ENCODE measurements around the gene AMDHD2.
A peak's percentile ranks its signal among the peaks of the same experiment; 100 is the strongest.
"Not testable (repeated sequence)": the region's sequence is repeated elsewhere in the genome, so short reads cannot be mapped to it uniquely, and the experiment has no call there.

AMDHD2 gene

DNA sequence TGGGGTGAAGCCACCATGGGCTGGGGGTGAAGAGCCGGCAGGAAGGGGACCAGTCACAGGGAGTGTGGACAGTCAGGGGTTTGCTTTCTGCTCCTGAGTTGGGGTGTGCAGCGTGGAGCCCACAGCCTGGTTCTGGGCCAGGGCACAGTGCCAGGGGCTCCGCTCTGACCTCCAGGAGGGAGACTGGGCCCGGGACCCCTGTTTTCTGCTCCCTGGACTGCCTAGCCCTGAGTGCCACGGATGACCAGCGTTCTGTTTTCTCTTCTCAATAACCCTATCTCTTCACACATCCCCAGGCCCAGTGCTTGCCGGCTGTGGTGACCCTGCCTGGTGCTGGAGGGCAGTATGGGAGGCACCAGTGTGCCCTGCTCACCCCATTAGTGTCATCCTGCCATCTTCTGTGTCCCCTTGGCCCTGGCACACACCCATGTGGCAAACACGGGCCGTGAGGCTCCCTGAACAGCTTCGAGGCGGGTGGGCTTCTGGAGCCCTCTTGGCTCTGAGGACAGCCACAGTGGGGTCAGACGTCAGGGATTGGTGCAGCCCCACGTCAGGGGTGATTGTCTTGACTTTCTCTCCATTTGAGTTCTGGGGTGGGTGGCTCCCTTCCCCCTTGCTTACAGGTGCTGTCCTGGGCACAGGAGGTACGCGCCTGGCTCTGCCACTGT is 9.9 kb downstream of the AMDHD2 start:
- Mint-ChIP-seq H3K4me1 (peaks cover 36% of the 10 kb centered on the region), H3K27me3 (no peaks in the 10 kb centered on the region), H3K27ac (no peak overlapping the region), H3K4me3 (no peak overlapping the region), H3K9me3 (no peaks in the 10 kb centered on the region)
- ATAC-seq: no peak
- no peak for DNase-seq

- peaks cover 36% of the 10 kb centered on the region for H3K4me1 Mint-ChIP-seq
- no peaks in the 10 kb centered on the region for H3K9me3 Mint-ChIP-seq
- no peak for ATAC-seq
- DNase-seq: no peak
- H3K27me3 Mint-ChIP-seq: no peaks in the 10 kb centered on the region
- H3K27ac Mint-ChIP-seq: peak overlapping the region in 1 of 2 donors; percentile 92
- H3K4me3 Mint-ChIP-seq: peak overlapping the region; percentile 91 to 95
These were observed 10.6 kb downstream of the AMDHD2 start for GRCh38 chr16:2530629-2531318.

DNA sequence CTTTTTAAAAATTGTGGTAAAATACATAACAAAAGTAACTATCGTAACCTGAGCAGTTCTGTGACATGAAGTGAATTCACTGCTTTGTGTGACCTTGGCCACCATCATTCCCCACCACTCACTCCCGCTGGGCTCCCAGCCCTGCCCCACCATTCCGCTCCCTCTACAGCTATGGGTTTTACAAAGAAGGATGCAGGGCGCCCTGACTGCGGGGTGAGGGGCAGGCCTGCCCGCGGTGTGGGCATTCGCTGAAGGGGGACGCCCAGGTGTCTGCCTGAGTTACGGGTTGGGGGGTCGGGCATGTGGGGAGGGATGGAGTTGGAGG is 11.2 kb downstream of the AMDHD2 start, which contains the start of gene CEMP1:
TSS of gene CEMP1 (minus strand) at position 38 of the 325 bp plus-strand sequence. CDS start 335 bp downstream, outside the sequence.
- ATAC-seq: no peak
- H3K27ac Mint-ChIP-seq: peak within 1 kb of the TSS; percentile 94 to 96
- DNase-seq: no peak
- no peaks in the 10 kb centered on the region for H3K9me3 Mint-ChIP-seq
- H3K27me3 Mint-ChIP-seq: no peaks in the 10 kb centered on the region
- peaks cover 36% of the 10 kb centered on the region for H3K4me1 Mint-ChIP-seq
- peak within 1 kb of the TSS; percentile 91 to 95 for H3K4me3 Mint-ChIP-seq

GRCh38 chr16:2531696-2532493 is 11.7 kb downstream of the AMDHD2 start:
- H3K4me3 Mint-ChIP-seq: peak overlapping the region; percentile 91 to 95
- peak overlapping the region; percentile 94 to 96 for H3K27ac Mint-ChIP-seq
- peaks cover 42% of the 10 kb centered on the region for H3K4me1 Mint-ChIP-seq
- H3K9me3 Mint-ChIP-seq: no peaks in the 10 kb centered on the region
- no peaks in the 10 kb centered on the region for H3K27me3 Mint-ChIP-seq
- DNase-seq (peak; percentile 95 to 98), ATAC-seq (peak; percentile 90)

- DNase-seq: peak; percentile 69 to 79
- no peaks in the 10 kb centered on the region for H3K9me3 Mint-ChIP-seq
- peak overlapping the region; percentile 91 to 95 for H3K4me3 Mint-ChIP-seq
These were observed 12.4 kb downstream of the AMDHD2 start for GRCh38 chr16:2532494-2533141.

DNA sequence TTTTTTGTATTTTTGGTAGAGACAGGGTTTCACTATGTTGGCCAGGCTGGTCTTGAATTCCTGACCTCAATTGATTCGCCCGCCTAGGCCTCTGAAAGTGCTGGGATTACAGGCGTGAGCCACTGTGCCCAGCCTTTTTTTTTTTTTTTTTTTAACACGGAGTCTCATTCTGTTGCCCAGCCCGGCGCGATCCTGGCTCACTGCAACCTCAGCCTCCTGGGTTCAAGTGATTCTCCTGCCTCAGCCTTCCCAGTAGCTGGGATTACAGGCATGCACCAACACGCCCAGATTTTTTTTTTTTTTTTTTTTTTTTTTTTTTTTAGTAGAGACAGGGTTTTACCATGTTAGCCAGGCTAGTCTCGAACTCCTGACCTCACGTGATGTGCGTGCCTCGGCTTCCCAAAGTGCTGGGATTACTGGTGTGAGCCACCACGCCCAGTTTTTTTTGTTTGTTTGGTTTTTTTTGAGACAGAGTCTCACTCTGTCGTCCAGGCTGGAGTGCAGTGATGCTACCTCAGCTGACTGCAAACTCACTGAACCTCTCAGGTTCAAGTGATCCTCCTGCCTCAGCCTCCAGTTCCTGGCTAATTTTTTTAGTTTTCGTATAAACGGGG is 13.1 kb downstream of the AMDHD2 start:
- not testable (repeated sequence) for H3K27me3 Mint-ChIP-seq, H3K9me3 Mint-ChIP-seq, ATAC-seq
- peak overlapping the region; percentile 91 to 95 for H3K4me3 Mint-ChIP-seq
- peaks cover 41% of the 10 kb centered on the region for H3K4me1 Mint-ChIP-seq
- peak overlapping the region; percentile 94 to 96 for H3K27ac Mint-ChIP-seq
- peak in 1 of 2 donors; percentile 15 for DNase-seq

More at GRCh38 chr16:2532494-2533141, 12.4 kb downstream of the AMDHD2 start:
- Mint-ChIP-seq H3K4me1 (peaks cover 41% of the 10 kb centered on the region), H3K27ac (peak overlapping the region; percentile 94 to 96), H3K27me3 (no peaks in the 10 kb centered on the region)
- ATAC-seq: peak; percentile 47

GRCh38 chr16:2533912-2534311 is 13.7 kb downstream of the AMDHD2 start:
- H3K4me3 Mint-ChIP-seq: peak overlapping the region; percentile 43 to 57

DNA sequence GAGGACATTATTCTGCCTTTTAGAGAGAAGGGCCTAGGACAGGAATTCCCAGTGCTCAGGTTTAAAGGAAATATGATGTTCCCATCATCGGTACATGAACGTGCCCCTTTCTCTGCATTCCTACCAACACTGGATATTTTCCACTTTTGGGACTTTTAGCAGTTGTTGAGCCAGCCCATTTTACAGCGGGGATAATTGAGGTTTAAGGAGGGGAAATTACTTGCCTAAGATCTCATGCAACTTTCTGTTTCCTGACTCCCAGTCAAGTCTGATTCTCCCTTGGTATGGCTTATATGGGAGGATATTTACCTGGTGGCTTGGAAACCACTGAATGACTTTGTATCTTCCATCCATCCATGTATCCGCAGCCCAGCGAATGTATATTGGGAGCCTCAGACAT is 14.2 kb downstream of the AMDHD2 start:
- not testable (repeated sequence) for DNase-seq, H3K27ac Mint-ChIP-seq, H3K27me3 Mint-ChIP-seq, H3K9me3 Mint-ChIP-seq, ATAC-seq
- Mint-ChIP-seq H3K4me1 (peaks cover 51% of the 10 kb centered on the region), H3K4me3 (peak overlapping the region in 1 of 2 donors; percentile 57)

More at GRCh38 chr16:2533912-2534311, 13.7 kb downstream of the AMDHD2 start:
- ATAC-seq (no peak), DNase-seq (no peak)
- Mint-ChIP-seq H3K27ac (peak overlapping the region in 1 of 2 donors; percentile 88), H3K4me1 (peaks cover 46% of the 10 kb centered on the region), H3K27me3 (no peaks in the 10 kb centered on the region), H3K9me3 (no peaks in the 10 kb centered on the region)

DNA sequence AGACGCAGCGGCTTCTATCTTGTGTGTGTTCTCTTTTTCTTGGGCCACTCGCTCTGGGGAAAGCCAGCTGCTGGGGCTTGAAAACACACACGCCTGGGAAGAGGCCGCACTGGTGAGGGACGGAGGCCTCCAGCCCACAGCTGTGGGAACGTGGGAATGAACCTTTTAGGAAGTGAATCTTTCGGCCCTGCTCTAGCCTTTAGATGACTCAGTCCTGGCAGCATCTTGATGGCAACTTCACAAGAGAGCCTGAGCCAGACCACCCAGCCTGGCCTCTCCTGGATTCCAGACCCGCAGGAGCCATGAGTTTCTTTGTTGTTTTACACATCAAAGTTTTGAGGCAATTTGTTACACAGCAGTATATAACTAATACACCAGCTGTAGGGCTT is 15.4 kb downstream of the AMDHD2 start:
- no peak for ATAC-seq
- H3K4me3 Mint-ChIP-seq: no peak overlapping the region
- peaks cover 58% of the 10 kb centered on the region for H3K4me1 Mint-ChIP-seq
- no peak for DNase-seq
- H3K9me3 Mint-ChIP-seq: no peaks in the 10 kb centered on the region
- H3K27ac Mint-ChIP-seq: no peak overlapping the region
- no peaks in the 10 kb centered on the region for H3K27me3 Mint-ChIP-seq

GRCh38 chr16:2537451-2538379 is 17.5 kb downstream of the AMDHD2 start, which contains the start of gene PDPK1:
Gene PDPK1, plus strand, starts transcription at chr16:2538021. Its CDS starts 92 bp downstream, at chr16:2538113.
- peak; percentile 95 to 96 for DNase-seq
- Mint-ChIP-seq H3K4me1 (peaks cover 47% of the 10 kb centered on the region), H3K4me3 (peak within 1 kb of the TSS; percentile 88 to 94), H3K27me3 (no peaks in the 10 kb centered on the region), H3K27ac (peak within 1 kb of the TSS; percentile 95 to 97), H3K9me3 (no peaks in the 10 kb centered on the region)
- peak; percentile 90 for ATAC-seq

- H3K4me1 Mint-ChIP-seq: peaks cover 44% of the 10 kb centered on the region
- not testable (repeated sequence) for DNase-seq, H3K27me3 Mint-ChIP-seq, H3K9me3 Mint-ChIP-seq, ATAC-seq
- H3K4me3 Mint-ChIP-seq: peak overlapping the region; percentile 83 to 94
- peak overlapping the region; percentile 66 to 86 for H3K27ac Mint-ChIP-seq
These were observed 19.1 kb downstream of the AMDHD2 start for GRCh38 chr16:2539192-2539844.

DNA sequence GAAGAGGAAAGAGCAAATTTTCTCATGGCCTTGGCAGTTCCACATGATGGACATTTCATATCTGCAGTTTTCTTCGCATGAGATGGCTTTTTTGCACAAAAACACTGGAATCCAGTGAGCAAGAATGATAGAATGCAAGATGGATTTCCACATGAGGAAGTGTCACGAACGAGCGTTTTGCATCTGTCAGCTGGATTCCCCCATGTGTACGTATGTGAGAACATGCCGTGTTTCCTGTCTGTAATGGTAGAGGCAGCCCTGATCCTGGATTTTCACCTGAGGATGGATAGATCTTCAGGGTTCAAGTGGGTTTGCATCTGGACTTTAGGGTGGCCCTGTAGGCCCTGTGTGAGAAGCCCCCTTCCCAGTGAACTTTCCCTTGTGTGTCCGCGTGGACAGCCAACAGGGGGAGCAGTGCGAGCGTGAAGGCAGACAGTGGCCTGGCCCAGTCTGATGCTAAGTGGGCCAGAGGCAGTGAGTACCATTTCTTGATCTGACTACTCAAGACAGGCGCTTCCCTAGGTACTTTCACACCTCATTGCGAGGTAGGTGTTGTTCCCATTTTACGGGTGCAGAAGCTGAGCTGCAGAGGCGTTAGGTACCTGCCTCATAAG is 19.8 kb downstream of the AMDHD2 start:
- H3K9me3 Mint-ChIP-seq, H3K27me3 Mint-ChIP-seq, ATAC-seq: not testable (repeated sequence)
- Mint-ChIP-seq H3K4me1 (peaks cover 44% of the 10 kb centered on the region), H3K4me3 (peak overlapping the region; percentile 13 to 94), H3K27ac (peak overlapping the region in 1 of 2 donors; percentile 27)
- peak in 1 of 2 donors; percentile 34 for DNase-seq

DNA sequence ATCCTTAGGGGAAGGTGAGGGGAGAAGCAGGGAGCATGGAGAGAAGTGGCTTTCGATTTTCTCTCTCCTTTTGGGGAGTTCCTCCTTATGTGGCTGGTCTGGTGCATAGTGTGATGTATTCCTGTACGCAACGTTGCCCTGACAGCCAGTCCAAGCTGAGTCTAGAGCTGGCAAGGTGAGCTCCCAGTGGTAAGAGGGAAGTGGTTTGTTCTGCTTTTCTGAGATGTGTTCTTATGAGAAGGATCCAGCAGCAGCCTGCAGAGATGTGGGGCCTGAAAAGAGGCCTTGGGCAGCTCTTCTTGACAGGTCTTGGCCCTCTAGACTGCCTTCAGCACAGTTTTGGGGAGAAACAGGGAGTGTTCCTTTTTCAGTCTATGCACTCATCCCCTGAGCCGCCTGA is 20.7 kb downstream of the AMDHD2 start:
- DNase-seq, H3K27me3 Mint-ChIP-seq, H3K9me3 Mint-ChIP-seq, ATAC-seq: not testable (repeated sequence)
- H3K4me1 Mint-ChIP-seq: peaks cover 50% of the 10 kb centered on the region
- H3K27ac Mint-ChIP-seq: peak overlapping the region in 1 of 2 donors; percentile 46
- peak overlapping the region; percentile 24 to 37 for H3K4me3 Mint-ChIP-seq

All from stimulated activated naive CD8-positive, alpha-beta T cell treated with anti-CD3 and anti-CD28 coated beads, Interleukin-15, amount 100 ng/mL, for 72 hours (primary cell).